Fibroblast of lung (primary cell): ENCODE measurements around the gene HNF4A. TPM values are rescaled to one million over a fixed set of nuclear protein-coding genes. Genes with fewer than 3 reads are reported as not detected.
A peak's percentile ranks its signal among the peaks of the same experiment; 100 is the strongest.
"Not testable (repeated sequence)": the region's sequence is repeated elsewhere in the genome, so short reads cannot be mapped to it uniquely, and the experiment has no call there.

Experiments used
- DNase-seq, 2 donors: peaks; one replicate each; pipeline versions ENCODE4 v3.0.0 to v3.0.0-alpha.2; 2010; ENCODE audit warnings: low read depth in 2 of 2
- H2AFZ ChIP-seq: 2 replicates; pipeline ENCODE4 v1.5.1; 2012; ENCODE audit warnings: low read length, control low read depth, inconsistent platforms
- H3K27ac ChIP-seq: 2 replicates; pipeline ENCODE4 v1.5.1; 2011; ENCODE audit warnings: low read length, control low read depth; ENCODE audit not compliant: insufficient read depth
- H3K27me3 ChIP-seq: 2 replicates; pipeline ENCODE4 v1.5.1; 2011; ENCODE audit warnings: mild to moderate bottlenecking, low read length; ENCODE audit not compliant: control insufficient read depth, insufficient read depth
- H3K36me3 ChIP-seq: 2 replicates; pipeline ENCODE4 v1.5.1; 2011; ENCODE audit warnings: low read length; ENCODE audit not compliant: control insufficient read depth, insufficient read depth
- H3K4me1 ChIP-seq: 2 replicates; pipeline ENCODE4 v1.5.1; 2011; ENCODE audit warnings: low read length; ENCODE audit not compliant: control insufficient read depth, insufficient read depth; ENCODE audit errors: extremely low read depth
- H3K4me2 ChIP-seq: 2 replicates; pipeline ENCODE4 v1.5.1; 2011; ENCODE audit warnings: low read length, control low read depth; ENCODE audit not compliant: insufficient read depth; ENCODE audit errors: extremely low read depth
- H3K4me3 ChIP-seq, 4 experiments: fragments of 200-600 bp in 1 of 4; sonication (generic) in 1 of 4; replicated peaks in 1 of 4; 2 replicates each; pipeline ENCODE4 v1.5.1; 2011 to 2016; ENCODE audit warnings: low read length in 4 of 4, low read depth in 3 of 4, mild to moderate bottlenecking in 3 of 4, control low read depth in 2 of 4, inconsistent platforms in 1 of 4, mixed read lengths in 1 of 4; ENCODE audit not compliant: insufficient read depth in 1 of 4; ENCODE audit errors: control extremely low read depth in 1 of 4
- H3K79me2 ChIP-seq: 2 replicates; pipeline ENCODE4 v1.5.1; 2012; ENCODE audit warnings: mild to moderate bottlenecking, low read length, inconsistent platforms; ENCODE audit not compliant: control insufficient read depth, insufficient read depth
- H3K9ac ChIP-seq: 2 replicates; pipeline ENCODE4 v1.5.1; 2011; ENCODE audit warnings: mild to moderate bottlenecking, low read length, control low read depth; ENCODE audit not compliant: insufficient read depth
- H3K9me3 ChIP-seq: 2 replicates; pipeline ENCODE4 v1.5.1; 2012; ENCODE audit warnings: low read depth, low read length; ENCODE audit not compliant: control insufficient read depth, insufficient read depth
- H4K20me1 ChIP-seq: 2 replicates; pipeline ENCODE4 v1.5.1; 2011; ENCODE audit warnings: low read length; ENCODE audit not compliant: control insufficient read depth, insufficient read depth; ENCODE audit errors: extremely low read depth
- EZH2 ChIP-seq: IDR thresholded peaks from 2 replicates; pipeline ENCODE4 v1.5.1; 2012; ENCODE audit warnings: low read length, control low read depth, mild to moderate bottlenecking; ENCODE audit errors: missing control alignments
- polyA plus RNA-seq, 2 donors: library from polyadenylated mRNA; depleted of rRNA in 1 of 2; stranded (reverse) in 1 of 2; unstranded in 1 of 2; fragments of >200 nt; gene quantifications; 2 replicates each; pipeline ENCODE4 v1.2.1, GENCODE V29; 2011 to 2012; ENCODE audit warnings: missing spikeins in 1 of 2
- total RNA-seq: library from RNA; depleted of rRNA; stranded (reverse); fragments of >200 nt; gene quantifications from 2 replicates; pipeline ENCODE4 v1.2.1, GENCODE V29; 2014
- TF ChIP-seq, protein P1 (sequence below), 2 donors: IDR thresholded peaks in 1 of 2; conservative IDR thresholded peaks in 1 of 2; 1 replicate in 1 of 2; 2 replicates in 1 of 2; pipeline ENCODE4 v1.5.1; 2011 to 2012; ENCODE audit warnings: low read length in 2 of 2, control low read depth in 1 of 2, inconsistent platforms in 1 of 2, low read depth in 1 of 2, mild to moderate bottlenecking in 1 of 2

The HNF4A gene
- total and polyA plus RNA-seq, 2 donors (not counting 1 experiment from before 2014, with no cell fraction given): not detected

- H3K27me3 ChIP-seq: peaks cover 3% of the 10 kb centered on the region
- H3K36me3 ChIP-seq: no peaks in the 10 kb centered on the region
- no peaks in the 10 kb centered on the region for H3K9me3 ChIP-seq
- H2AFZ ChIP-seq: no peak overlapping the region
- no peaks in the 10 kb centered on the region for H4K20me1 ChIP-seq
- DNase-seq: peak; percentile 40 to 65
- H3K27ac ChIP-seq: no peak overlapping the region
- no peak overlapping the region for H3K4me3 ChIP-seq
- no peak overlapping the region for H3K4me2 ChIP-seq
- H3K79me2 ChIP-seq: peaks cover 6% of the 10 kb centered on the region
- no peak overlapping the region for H3K9ac ChIP-seq
- no peak for TF ChIP-seq EZH2
- TF ChIP-seq, protein P1, sequence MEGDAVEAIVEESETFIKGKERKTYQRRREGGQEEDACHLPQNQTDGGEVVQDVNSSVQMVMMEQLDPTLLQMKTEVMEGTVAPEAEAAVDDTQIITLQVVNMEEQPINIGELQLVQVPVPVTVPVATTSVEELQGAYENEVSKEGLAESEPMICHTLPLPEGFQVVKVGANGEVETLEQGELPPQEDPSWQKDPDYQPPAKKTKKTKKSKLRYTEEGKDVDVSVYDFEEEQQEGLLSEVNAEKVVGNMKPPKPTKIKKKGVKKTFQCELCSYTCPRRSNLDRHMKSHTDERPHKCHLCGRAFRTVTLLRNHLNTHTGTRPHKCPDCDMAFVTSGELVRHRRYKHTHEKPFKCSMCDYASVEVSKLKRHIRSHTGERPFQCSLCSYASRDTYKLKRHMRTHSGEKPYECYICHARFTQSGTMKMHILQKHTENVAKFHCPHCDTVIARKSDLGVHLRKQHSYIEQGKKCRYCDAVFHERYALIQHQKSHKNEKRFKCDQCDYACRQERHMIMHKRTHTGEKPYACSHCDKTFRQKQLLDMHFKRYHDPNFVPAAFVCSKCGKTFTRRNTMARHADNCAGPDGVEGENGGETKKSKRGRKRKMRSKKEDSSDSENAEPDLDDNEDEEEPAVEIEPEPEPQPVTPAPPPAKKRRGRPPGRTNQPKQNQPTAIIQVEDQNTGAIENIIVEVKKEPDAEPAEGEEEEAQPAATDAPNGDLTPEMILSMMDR (conservative IDR thresholded peaks at IDR 0.05 in 1 of 2, IDR thresholded peaks at IDR 0.05 in 1 of 2; ENCODE audit: low read depth in 1 of 2, low read length in 2 of 2): peak; percentile 49 to 62
- H3K4me1 ChIP-seq: peaks cover under 1% of the 10 kb centered on the region
These were observed 116.0 kb downstream of the HNF4A start for GRCh38 chr20:44471481-44471882.

DNA sequence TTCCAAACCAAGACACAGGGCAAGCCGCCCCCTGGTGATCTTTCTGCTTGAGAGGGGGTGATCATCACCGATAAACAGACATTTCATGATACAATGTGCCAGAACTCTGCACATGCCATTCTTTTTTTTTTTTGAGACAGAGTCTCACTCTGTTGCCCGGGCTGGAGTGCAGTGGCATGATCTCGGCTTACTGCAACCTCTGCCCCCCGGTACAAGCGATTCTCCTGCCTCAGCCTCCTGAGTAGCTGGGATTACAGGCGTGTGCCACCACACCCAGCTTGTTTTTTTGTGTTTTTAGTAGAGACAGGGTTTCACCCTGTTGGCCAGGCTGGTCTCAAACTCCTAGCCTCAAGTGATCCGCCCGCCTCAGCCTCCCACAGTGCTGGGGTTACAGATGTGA is 116.8 kb downstream of the HNF4A start:
- H3K79me2 ChIP-seq, H3K9ac ChIP-seq, H3K4me1 ChIP-seq, H3K27ac ChIP-seq, H3K4me2 ChIP-seq, DNase-seq, H3K4me3 ChIP-seq, H2AFZ ChIP-seq, H3K27me3 ChIP-seq, H4K20me1 ChIP-seq, H3K9me3 ChIP-seq, H3K36me3 ChIP-seq: not testable (repeated sequence)

GRCh38 chr20:44475372-44475693 is 119.8 kb downstream of the HNF4A start:
- H3K27ac ChIP-seq: peak overlapping the region; percentile 89
- H3K4me2 ChIP-seq: peak overlapping the region; percentile 100
- no peaks in the 10 kb centered on the region for H3K9me3 ChIP-seq
- peak overlapping the region; percentile 83 to 93 (median 86) for H3K4me3 ChIP-seq
- DNase-seq: no peak
- peak overlapping the region; percentile 97 for H2AFZ ChIP-seq
- peak overlapping the region; percentile 92 for H3K9ac ChIP-seq
- H4K20me1 ChIP-seq: no peaks in the 10 kb centered on the region
- peaks cover 6% of the 10 kb centered on the region for H3K79me2 ChIP-seq
- H3K4me1 ChIP-seq: peaks cover 2% of the 10 kb centered on the region
- peaks cover 5% of the 10 kb centered on the region for H3K36me3 ChIP-seq
- no peaks in the 10 kb centered on the region for H3K27me3 ChIP-seq
- TF ChIP-seq, protein P1 (conservative IDR thresholded peaks at IDR 0.05 in 1 of 2, IDR thresholded peaks at IDR 0.05 in 1 of 2; ENCODE audit: low read depth in 1 of 2, low read length in 2 of 2): no peak
